ENCODE results near the gene SOD1. TPM values are rescaled to one million over a fixed set of nuclear protein-coding genes. Genes with fewer than 3 reads are reported as not detected.

SOD1 gene
- total and polyA plus RNA-seq, 2 of the 8 experiments (the other 6 are each of a cell fraction or from before 2014, with no cell fraction given): 192 to 226 TPM

DNA sequence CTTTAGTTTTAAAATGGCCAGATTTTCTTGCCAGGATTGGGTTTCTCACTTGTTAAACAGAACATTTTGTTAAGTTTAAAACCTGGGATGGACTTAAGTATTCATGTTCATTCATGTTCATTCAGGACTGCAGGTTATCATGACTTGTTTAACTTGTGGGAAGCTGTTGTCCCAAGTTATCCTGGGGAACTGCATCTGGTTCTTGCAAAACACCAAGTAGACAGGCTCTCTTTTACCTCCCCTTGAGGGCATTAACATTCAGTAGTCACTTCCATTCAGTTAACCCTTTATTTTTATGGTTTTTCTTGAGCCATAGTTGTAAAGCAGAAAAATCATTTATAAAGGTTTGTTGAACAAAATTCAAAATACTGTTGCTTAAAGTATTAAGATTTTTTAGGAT is 8.1 kb downstream of the SOD1 start (continued):
- no peak for TF ChIP-seq TAF7 (optimal IDR thresholded peaks at IDR 0.05; ENCODE audit: borderline replicate concordance, low read depth, low read length)
- TF ChIP-seq, protein P1, sequence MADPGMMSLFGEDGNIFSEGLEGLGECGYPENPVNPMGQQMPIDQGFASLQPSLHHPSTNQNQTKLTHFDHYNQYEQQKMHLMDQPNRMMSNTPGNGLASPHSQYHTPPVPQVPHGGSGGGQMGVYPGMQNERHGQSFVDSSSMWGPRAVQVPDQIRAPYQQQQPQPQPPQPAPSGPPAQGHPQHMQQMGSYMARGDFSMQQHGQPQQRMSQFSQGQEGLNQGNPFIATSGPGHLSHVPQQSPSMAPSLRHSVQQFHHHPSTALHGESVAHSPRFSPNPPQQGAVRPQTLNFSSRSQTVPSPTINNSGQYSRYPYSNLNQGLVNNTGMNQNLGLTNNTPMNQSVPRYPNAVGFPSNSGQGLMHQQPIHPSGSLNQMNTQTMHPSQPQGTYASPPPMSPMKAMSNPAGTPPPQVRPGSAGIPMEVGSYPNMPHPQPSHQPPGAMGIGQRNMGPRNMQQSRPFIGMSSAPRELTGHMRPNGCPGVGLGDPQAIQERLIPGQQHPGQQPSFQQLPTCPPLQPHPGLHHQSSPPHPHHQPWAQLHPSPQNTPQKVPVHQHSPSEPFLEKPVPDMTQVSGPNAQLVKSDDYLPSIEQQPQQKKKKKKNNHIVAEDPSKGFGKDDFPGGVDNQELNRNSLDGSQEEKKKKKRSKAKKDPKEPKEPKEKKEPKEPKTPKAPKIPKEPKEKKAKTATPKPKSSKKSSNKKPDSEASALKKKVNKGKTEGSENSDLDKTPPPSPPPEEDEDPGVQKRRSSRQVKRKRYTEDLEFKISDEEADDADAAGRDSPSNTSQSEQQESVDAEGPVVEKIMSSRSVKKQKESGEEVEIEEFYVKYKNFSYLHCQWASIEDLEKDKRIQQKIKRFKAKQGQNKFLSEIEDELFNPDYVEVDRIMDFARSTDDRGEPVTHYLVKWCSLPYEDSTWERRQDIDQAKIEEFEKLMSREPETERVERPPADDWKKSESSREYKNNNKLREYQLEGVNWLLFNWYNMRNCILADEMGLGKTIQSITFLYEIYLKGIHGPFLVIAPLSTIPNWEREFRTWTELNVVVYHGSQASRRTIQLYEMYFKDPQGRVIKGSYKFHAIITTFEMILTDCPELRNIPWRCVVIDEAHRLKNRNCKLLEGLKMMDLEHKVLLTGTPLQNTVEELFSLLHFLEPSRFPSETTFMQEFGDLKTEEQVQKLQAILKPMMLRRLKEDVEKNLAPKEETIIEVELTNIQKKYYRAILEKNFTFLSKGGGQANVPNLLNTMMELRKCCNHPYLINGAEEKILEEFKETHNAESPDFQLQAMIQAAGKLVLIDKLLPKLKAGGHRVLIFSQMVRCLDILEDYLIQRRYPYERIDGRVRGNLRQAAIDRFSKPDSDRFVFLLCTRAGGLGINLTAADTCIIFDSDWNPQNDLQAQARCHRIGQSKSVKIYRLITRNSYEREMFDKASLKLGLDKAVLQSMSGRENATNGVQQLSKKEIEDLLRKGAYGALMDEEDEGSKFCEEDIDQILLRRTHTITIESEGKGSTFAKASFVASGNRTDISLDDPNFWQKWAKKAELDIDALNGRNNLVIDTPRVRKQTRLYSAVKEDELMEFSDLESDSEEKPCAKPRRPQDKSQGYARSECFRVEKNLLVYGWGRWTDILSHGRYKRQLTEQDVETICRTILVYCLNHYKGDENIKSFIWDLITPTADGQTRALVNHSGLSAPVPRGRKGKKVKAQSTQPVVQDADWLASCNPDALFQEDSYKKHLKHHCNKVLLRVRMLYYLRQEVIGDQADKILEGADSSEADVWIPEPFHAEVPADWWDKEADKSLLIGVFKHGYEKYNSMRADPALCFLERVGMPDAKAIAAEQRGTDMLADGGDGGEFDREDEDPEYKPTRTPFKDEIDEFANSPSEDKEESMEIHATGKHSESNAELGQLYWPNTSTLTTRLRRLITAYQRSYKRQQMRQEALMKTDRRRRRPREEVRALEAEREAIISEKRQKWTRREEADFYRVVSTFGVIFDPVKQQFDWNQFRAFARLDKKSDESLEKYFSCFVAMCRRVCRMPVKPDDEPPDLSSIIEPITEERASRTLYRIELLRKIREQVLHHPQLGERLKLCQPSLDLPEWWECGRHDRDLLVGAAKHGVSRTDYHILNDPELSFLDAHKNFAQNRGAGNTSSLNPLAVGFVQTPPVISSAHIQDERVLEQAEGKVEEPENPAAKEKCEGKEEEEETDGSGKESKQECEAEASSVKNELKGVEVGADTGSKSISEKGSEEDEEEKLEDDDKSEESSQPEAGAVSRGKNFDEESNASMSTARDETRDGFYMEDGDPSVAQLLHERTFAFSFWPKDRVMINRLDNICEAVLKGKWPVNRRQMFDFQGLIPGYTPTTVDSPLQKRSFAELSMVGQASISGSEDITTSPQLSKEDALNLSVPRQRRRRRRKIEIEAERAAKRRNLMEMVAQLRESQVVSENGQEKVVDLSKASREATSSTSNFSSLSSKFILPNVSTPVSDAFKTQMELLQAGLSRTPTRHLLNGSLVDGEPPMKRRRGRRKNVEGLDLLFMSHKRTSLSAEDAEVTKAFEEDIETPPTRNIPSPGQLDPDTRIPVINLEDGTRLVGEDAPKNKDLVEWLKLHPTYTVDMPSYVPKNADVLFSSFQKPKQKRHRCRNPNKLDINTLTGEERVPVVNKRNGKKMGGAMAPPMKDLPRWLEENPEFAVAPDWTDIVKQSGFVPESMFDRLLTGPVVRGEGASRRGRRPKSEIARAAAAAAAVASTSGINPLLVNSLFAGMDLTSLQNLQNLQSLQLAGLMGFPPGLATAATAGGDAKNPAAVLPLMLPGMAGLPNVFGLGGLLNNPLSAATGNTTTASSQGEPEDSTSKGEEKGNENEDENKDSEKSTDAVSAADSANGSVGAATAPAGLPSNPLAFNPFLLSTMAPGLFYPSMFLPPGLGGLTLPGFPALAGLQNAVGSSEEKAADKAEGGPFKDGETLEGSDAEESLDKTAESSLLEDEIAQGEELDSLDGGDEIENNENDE (IDR thresholded peaks at IDR 0.05; ENCODE audit: insufficient replicate concordance, low read length): no peak
- no peak for TF ChIP-seq GTF2F1 (IDR thresholded peaks at IDR 0.05; ENCODE audit: borderline replicate concordance, low read depth, low read length)
- no peak for TF ChIP-seq POLR2A (IDR thresholded peaks at IDR 0.05; ENCODE audit: control extremely low read depth in 1 of 2, low read depth in 2 of 2, low read length in 2 of 2)
